HG03196 (cell line): ENCODE measurements around the gene DLG1.
"Not testable (repeated sequence)": the region's sequence is repeated elsewhere in the genome, so short reads cannot be mapped to it uniquely, and the experiment has no call there.

Source experiments
- ATAC-seq: cut with Tn5 transposase; IDR thresholded peaks from one replicate; pipeline ENCODE4 v1.9.1; 2021; ENCODE audit not compliant: unreplicated experiment

Gene DLG1

GRCh38 chr3:197122394-197122793 is 176.0 kb downstream of the DLG1 start:
- no peak for ATAC-seq

DNA sequence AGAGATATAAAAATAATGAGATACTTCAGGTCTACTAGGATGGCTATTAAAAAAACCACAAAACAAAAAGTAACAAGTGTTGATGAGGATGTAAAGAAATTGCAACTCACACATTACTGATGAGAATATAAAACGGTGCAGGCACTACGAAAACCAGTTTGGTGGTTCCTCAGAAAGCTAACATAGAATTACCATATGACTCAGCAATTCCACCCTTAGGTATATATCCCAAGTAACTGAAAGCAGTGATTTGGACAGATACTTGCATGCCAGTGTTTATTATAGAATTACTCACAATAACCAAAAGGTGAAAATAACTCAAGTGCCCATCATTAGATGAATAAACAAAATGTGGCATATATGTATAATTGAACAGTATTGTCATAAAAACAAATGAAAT is 181.3 kb downstream of the DLG1 start:
- ATAC-seq = no peak

DNA sequence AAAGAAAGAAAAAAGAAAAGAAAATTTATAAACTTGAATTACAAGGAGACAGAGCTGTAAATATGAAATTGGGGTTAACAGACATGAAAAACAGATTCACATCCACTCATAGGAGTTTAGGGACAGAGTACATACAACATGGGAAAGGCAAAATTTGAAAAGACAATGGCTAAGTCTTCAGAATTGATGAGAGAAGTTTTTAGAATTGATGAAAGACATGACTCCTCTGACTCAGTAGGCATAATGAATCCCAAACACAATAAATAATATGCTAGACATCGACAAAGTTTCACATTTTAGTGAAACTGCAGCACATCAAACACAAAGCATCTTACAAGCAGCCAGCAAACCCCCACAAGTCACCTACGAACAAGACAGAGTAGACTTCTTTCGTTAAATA is 184.4 kb downstream of the DLG1 start:
- no peak for ATAC-seq

DNA sequence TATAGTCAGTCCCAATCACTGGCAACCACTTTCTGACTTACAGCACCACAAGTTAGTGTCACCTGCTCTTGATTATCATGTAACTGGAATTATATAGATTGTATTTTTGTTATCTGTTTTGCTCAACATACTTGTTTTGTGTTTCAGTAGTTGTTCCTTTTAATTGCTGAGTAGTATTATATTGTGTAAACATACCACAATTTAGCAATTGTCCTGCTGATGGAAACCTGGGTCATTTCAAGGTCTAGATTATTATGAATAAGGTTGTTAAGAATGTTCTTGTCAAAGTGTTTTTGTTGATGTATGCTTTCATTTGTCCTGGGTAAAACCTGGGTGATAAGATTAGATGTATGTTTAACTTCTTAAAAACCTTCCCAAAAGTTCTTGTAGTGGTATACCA is 186.7 kb downstream of the DLG1 start:
- ATAC-seq = no peak

- no peak for ATAC-seq
Observed at GRCh38 chr3:197105786-197106185, 192.6 kb downstream of the DLG1 start.

DNA sequence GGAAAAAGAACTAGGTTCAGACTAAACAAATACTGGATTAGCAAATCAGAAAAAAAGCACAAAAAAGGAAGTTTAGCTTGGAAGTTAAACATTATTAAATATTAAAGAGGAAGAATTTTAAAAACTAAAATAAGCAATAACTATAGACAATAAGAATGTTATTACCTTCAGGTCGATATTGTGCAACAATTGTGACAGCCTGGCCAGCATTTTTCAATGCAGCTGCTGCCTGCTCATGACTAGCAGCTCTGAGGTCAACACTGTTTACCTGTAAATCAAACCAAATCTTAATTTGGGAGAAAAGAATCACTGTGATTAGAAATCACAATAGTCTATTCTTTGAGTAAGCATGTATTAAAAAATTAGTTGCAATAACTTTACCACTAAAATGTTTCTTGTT is 193.7 kb downstream of the DLG1 start:
- ATAC-seq = no peak

- no peak for ATAC-seq
Observed at GRCh38 chr3:197103766-197104165, 194.6 kb downstream of the DLG1 start.

GRCh38 chr3:197093871-197094270 is 204.5 kb downstream of the DLG1 start:
- ATAC-seq = no peak

DNA sequence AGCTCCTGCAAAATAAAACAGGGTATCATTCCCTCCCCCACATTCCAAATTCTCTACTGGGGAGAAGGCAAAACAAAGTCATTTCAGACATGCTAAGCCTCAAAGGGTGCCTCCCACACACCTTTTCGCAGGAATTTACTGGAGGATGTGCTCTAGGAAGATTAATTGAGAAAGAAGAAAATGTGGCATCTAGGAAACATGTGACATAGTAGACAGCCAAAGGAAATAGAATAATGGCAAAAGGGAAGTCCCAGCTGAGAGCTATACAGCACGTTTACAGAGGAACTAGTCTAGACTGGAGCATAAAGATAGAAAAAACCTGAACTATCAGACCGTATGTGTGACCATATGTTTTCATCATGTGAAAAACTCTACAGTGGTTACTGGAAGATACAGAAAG is 210.0 kb downstream of the DLG1 start:
- no peak for ATAC-seq

DNA sequence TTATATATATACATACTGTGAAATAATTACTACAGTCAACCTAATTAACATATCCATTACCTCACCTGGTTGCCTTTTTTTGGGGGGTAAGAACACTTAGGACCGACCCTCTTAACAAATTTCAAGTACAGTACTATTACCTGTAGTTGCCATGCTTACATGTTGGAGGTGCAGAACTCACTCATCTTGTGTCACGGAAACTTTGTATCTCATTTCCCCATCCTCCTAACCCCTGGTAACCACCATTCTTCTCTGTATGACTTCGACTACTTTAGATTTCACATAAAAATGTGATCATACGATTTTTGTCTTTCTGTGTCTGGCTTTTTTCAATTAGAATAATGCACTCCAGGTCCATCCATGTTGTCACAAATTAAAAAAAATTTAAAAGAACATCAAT is 213.3 kb downstream of the DLG1 start:
- no peak for ATAC-seq

- ATAC-seq = no peak
Observed at GRCh38 chr3:197083486-197083885, 214.9 kb downstream of the DLG1 start.

GRCh38 chr3:197082871-197083270 is 215.5 kb downstream of the DLG1 start:
- ATAC-seq = no peak

- no peak for ATAC-seq
Observed at GRCh38 chr3:197080344-197080743, 218.1 kb downstream of the DLG1 start.

GRCh38 chr3:197076415-197076814 is 222.0 kb downstream of the DLG1 start:
- no peak for ATAC-seq

GRCh38 chr3:197068077-197068476 is 230.3 kb downstream of the DLG1 start:
- no peak for ATAC-seq

DNA sequence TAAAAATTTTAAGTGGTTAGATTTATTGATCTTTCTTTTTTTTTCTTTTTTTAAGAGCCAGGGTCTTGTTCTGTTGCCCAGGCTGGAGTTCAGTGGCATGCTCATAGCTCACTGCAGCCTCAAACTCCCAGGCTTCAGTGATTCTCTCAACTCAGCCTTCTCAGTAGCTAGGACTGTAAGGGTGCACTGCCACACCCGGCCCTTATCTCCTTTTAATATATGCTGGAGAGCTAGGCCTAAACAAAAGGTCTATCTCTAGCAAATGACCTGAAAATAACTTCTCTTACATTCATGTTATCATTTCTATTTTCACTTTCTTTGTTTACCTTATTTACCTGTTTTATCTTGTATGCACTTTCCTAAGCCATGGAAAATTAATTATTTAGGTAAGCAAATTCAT is 233.6 kb downstream of the DLG1 start:
- ATAC-seq = no peak

DNA sequence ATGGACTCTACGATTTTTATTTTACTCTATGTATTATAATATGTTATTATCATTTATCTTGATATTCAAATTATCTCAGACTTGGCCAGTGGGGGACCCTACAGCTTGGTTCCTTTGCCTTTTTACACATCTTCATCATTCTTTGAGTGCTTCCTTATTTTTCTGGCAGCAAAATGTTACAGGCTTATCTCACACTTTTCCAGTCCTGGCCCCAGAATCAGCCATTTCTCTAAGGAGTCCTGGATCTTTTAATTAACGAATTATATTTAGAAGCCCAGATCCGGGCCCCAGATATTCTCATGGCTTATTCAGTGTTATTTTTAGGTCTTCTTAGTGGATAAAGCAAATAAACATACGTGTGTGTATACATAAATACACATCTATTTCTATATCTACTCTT is 236.0 kb downstream of the DLG1 start:
- no peak for ATAC-seq

DNA sequence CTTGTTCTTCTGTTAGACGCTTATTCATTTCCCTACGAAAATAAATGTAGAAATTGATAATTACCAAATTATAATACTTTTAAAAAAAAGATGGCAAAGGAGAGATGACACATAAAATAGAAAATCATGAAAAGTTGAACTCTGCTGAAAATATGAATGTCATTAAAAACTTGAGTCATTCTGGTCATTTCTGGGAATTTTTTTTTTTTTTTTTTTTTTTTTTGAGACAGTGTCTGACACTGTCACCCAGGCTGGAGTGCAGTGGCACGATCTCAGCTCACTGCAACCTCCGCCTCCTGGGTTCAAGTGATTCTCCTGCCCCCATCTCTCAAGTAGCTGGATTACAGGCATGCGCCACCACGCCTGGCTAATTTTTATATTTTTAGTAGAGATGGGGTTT is 246.8 kb downstream of the DLG1 start:
- not testable (repeated sequence) for ATAC-seq

GRCh38 chr3:197050511-197050910 is 247.9 kb downstream of the DLG1 start:
- peak; percentile 54 for ATAC-seq

GRCh38 chr3:197042539-197042938 is 255.9 kb downstream of the DLG1 start:
- ATAC-seq = no peak

DNA sequence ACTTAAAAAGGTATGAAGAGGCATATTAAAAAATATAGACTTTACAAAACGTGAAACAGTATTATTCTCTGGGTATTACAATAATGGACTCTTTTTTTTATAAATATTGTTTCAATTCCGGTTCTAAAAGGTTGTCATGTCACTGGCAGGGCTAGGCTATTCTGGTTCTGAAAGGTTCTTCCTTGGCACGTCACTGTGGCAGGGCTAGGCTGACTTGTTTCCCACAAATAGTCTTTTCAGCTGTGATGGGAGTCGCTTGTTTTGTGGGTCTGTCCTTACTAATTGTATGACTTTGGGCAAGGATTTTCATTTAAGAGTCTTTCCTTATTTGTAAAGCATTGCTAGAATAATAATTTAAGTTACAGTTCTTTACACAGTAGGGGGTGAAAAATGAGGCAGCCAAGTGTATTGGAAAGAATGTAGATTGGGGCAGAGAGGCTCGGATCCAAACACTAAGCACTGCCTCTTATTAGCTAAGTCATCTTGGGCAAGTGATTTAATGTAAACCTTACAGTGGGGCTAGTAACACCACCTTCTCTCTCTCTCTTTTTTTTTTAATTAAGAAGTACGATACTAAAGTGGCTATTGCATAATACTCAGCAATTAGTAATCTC is 256.4 kb downstream of the DLG1 start:
- ATAC-seq = no peak

DNA sequence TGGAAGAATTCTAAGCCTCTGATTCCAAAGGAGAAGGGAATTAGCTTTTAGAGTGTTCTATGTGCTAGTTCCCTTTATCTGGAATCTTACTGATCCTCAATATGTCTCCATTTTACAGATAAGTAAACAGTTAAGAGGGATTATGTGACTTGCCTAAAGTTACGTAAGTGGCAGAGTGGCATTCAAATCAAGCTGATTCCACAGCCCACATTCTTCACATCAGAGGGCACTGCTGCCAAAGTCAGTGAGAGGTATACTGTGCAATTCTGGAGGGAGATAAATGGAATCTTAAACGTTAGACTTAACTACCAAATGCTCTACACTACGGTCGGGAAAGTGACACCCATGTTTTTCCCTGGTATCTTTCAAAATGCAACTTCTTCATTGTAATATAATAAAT is 257.8 kb downstream of the DLG1 start:
- no peak for ATAC-seq

DNA sequence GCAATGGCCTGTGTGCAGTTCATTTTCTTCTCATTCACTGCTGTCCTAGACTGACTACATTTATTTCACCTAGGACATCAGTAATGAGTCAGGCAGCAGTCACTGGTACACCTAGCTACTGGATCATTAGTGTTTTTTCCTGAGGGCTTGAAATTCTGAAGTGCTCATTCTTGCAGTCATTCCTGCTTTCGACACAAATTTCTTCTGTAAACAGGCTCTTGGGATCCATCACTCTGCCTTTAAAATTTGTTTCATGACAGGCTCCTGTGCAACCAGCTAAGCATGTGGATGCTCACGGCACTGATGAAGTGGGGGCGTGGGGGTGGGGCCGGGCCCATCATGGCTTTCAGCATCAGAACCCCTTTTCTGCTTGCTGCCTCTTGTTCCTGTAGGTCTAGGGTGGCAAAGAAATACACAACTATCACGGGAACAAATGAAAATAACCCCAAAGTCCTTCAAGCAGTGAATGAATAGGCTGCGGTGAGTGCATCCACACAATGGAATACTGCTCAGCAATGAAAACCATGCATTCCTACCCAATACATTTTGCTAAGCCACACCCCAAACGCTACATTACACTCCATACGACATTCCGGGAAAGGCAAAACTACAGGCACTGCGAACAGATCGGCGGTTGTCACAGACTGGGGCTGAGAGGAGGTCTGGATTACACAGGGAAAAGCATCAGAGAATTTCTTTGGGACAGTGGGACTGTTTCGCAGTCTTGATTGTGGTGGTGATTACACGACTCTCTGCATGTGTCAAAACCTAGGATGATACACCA is 259.5 kb downstream of the DLG1 start:
- no peak for ATAC-seq
